ENCODE data around the gene OR2T3.
"Not testable (repeated sequence)": the region's sequence is repeated elsewhere in the genome, so short reads cannot be mapped to it uniquely, and the experiment has no call there.

OR2T3 gene

DNA sequence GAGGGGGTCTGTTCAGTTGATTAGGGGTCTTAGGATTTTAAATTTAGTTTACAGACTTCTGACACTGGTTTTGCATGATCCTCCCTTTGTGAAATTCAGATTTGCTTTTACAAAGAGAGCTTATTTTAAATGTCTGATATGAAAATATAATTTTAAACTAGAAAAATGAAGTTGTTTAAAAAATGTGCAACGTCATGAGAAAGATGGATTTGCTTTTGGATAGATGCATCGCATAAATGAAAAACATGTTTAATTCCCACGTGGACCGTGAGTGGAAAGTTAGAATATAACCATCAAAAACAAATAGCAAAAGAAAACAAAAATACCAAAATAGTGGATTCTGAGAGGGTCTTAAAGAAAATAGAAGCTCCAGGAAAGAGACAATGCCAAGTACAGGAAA is 2.0 kb upstream of the OR2T3 start:
- no peaks in the 10 kb centered on the region for H3K4me1 ChIP-seq (ENCODE audit: control insufficient read depth, insufficient read depth, low read length)
- no CpG with 5 or more reads among the region's 4 CpGs for WGBS (ENCODE audit: insufficient coverage, insufficient read length)
- no peak overlapping the region for H3K27ac ChIP-seq (ENCODE audit: low read length)
- no peak for DNase-seq (ENCODE audit: low read depth, low spot score)
- no peak overlapping the region for H3K4me3 ChIP-seq (ENCODE audit: low read length)
- H3K36me3 ChIP-seq (ENCODE audit: control insufficient read depth, insufficient read depth, low read length), result no peaks in the 10 kb centered on the region
- no peaks in the 10 kb centered on the region for H3K27me3 ChIP-seq (ENCODE audit: control insufficient read depth, insufficient read depth, low read length)
- no peaks in the 10 kb centered on the region; the same call in 1 of the 2 replicates for H3K9me3 ChIP-seq (ENCODE audit: control insufficient read depth, insufficient read depth, low read length)

DNA sequence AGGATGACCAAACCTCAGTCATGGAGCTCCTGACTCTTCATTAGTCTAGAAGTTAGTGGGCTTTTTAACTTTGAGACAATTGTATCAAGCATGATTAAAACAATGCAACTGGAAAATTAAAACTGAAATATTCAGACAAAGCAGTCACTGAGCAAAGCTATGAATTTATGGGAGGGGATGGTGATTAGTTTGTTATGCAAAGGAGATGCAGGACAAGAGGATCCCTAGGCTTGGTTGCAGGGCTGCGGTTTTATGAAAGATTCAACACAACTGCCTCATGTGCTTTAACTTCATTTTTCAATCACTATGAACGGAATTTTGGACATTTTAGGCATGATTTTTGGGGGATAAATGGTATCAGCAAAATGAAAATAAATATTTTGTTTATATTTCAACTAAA is 1.0 kb upstream of the OR2T3 start:
- whole genome bisulfite sequencing (ENCODE audit: insufficient coverage, insufficient read length), result no CpG with 5 or more reads among the region's 2 CpGs
- H3K4me3 ChIP-seq (ENCODE audit: low read length); H3K36me3 ChIP-seq (ENCODE audit: control insufficient read depth, insufficient read depth, low read length): not testable (repeated sequence)

GRCh38 chr1:248475660-248476059 is 2.5 kb downstream of the OR2T3 start:
- WGBS (ENCODE audit: insufficient coverage, insufficient read length), result no CpG with 5 or more reads among the region's 1 CpG
- not testable (repeated sequence) for H3K4me3 ChIP-seq (ENCODE audit: low read length); H3K9me3 ChIP-seq (ENCODE audit: control insufficient read depth, insufficient read depth, low read length); H3K27me3 ChIP-seq (ENCODE audit: control insufficient read depth, insufficient read depth, low read length); DNase-seq (ENCODE audit: low read depth, low spot score); H3K27ac ChIP-seq (ENCODE audit: low read length); H3K36me3 ChIP-seq (ENCODE audit: control insufficient read depth, insufficient read depth, low read length); H3K4me1 ChIP-seq (ENCODE audit: control insufficient read depth, insufficient read depth, low read length)

More for the DNA sequence above, 1.0 kb upstream of the OR2T3 start:
- not testable (repeated sequence) for H3K4me1 ChIP-seq (ENCODE audit: control insufficient read depth, insufficient read depth, low read length); DNase-seq (ENCODE audit: low read depth, low spot score); H3K27me3 ChIP-seq (ENCODE audit: control insufficient read depth, insufficient read depth, low read length); H3K27ac ChIP-seq (ENCODE audit: low read length); H3K9me3 ChIP-seq (ENCODE audit: control insufficient read depth, insufficient read depth, low read length)

DNA sequence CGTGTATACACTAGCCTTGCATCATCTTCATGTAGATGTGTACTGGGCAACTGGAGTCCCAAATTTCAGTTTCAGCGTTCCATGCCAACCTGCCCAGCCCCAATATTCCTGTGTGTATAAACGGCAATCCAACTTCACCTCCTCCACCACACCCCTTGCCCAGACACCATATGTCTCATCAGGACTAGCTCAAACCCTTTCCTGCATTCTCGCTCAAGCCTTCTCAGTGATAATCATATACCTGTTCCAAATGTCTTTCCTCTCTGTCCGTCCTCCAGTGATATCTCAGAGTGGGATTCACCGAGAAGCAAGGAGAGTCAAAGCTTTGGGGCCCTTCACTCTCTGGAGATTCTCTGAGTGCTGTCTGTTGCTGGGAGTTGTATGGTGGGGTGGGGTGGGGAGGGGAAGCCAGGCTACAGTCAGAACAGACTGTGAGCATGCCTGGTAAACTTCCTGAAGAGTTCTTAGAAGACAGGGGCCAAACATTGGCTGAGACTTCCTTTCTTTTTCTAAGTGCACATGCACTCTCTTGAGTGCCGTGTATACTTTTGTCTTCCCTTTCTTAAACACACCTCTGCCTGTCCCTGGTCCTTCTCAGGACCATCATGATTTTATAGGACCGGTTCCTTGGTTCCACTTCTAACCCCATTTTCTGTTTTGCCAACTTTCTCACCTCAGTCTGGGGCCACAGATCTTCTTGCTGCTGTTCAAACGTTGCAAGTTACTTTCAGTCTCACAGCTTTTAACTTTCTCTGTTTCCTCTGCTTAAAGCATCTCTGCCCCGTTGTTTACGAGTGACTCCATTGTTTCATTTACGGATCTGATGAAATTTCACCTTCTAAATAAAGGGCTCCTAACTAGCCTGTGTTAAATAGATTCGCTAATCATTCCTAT is 8.8 kb downstream of the OR2T3 start:
- DNase-seq (ENCODE audit: low read depth, low spot score); H3K27me3 ChIP-seq (ENCODE audit: control insufficient read depth, insufficient read depth, low read length); H3K9me3 ChIP-seq (ENCODE audit: control insufficient read depth, insufficient read depth, low read length); H3K36me3 ChIP-seq (ENCODE audit: control insufficient read depth, insufficient read depth, low read length); H3K27ac ChIP-seq (ENCODE audit: low read length); H3K4me3 ChIP-seq (ENCODE audit: low read length); H3K4me1 ChIP-seq (ENCODE audit: control insufficient read depth, insufficient read depth, low read length): not testable (repeated sequence)
- no CpG with 5 or more reads among the region's 13 CpGs for WGBS (ENCODE audit: insufficient coverage, insufficient read length)

DNA sequence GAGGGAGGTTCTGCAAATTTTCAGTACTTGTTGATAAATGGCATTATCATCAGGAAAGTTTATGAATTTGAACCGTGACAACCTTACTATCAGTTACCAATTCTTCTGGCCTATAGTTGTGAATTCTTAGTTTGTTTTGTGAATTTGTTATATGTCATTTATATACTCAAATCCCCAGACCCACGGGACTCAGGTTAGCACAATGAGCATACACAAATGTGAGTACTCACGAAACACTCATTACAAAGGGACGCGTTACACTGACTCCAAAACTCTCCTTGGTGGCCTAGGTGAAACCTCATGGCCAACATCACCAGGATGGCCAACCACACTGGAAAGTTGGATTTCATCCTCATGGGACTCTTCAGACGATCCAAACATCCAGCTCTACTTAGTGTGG is 15.1 kb downstream of the OR2T3 start, which contains the start of gene OR2T5:
OR2T5 (plus strand) TSS at position 301 of the 400 bp plus-strand sequence; CDS start at position 301, 0 bp downstream.
- H3K4me3 ChIP-seq (ENCODE audit: low read length); H3K27me3 ChIP-seq (ENCODE audit: control insufficient read depth, insufficient read depth, low read length); H3K9me3 ChIP-seq (ENCODE audit: control insufficient read depth, insufficient read depth, low read length); H3K27ac ChIP-seq (ENCODE audit: low read length); DNase-seq (ENCODE audit: low read depth, low spot score); H3K4me1 ChIP-seq (ENCODE audit: control insufficient read depth, insufficient read depth, low read length); H3K36me3 ChIP-seq (ENCODE audit: control insufficient read depth, insufficient read depth, low read length): not testable (repeated sequence)
- WGBS (ENCODE audit: insufficient coverage, insufficient read length), result no CpG with 5 or more reads among the region's 6 CpGs

- not testable (repeated sequence) for H3K27me3 ChIP-seq (ENCODE audit: control insufficient read depth, insufficient read depth, low read length); H3K4me1 ChIP-seq (ENCODE audit: control insufficient read depth, insufficient read depth, low read length); DNase-seq (ENCODE audit: low read depth, low spot score); H3K4me3 ChIP-seq (ENCODE audit: low read length); H3K36me3 ChIP-seq (ENCODE audit: control insufficient read depth, insufficient read depth, low read length); H3K9me3 ChIP-seq (ENCODE audit: control insufficient read depth, insufficient read depth, low read length); H3K27ac ChIP-seq (ENCODE audit: low read length)
- no CpG with 5 or more reads among the region's 5 CpGs for WGBS (ENCODE audit: insufficient coverage, insufficient read length)
Observed at GRCh38 chr1:248496661-248497060, 23.5 kb downstream of the OR2T3 start.

GRCh38 chr1:248500305-248501035 is 27.3 kb downstream of the OR2T3 start:
- not testable (repeated sequence) for H3K9me3 ChIP-seq (ENCODE audit: control insufficient read depth, insufficient read depth, low read length); H3K27me3 ChIP-seq (ENCODE audit: control insufficient read depth, insufficient read depth, low read length); H3K4me1 ChIP-seq (ENCODE audit: control insufficient read depth, insufficient read depth, low read length); DNase-seq (ENCODE audit: low read depth, low spot score); H3K27ac ChIP-seq (ENCODE audit: low read length); H3K4me3 ChIP-seq (ENCODE audit: low read length); H3K36me3 ChIP-seq (ENCODE audit: control insufficient read depth, insufficient read depth, low read length)
- WGBS (ENCODE audit: insufficient coverage, insufficient read length), result no CpG with 5 or more reads among the region's 2 CpGs

GRCh38 chr1:248507773-248508172 is 34.6 kb downstream of the OR2T3 start, which contains the start of gene OR2G6:
OR2G6 (plus strand) TSS chr1:248508073; CDS start chr1:248521647, 13,574 bp downstream.
- not testable (repeated sequence) for H3K27ac ChIP-seq (ENCODE audit: low read length); H3K27me3 ChIP-seq (ENCODE audit: control insufficient read depth, insufficient read depth, low read length); H3K4me3 ChIP-seq (ENCODE audit: low read length); H3K9me3 ChIP-seq (ENCODE audit: control insufficient read depth, insufficient read depth, low read length); H3K36me3 ChIP-seq (ENCODE audit: control insufficient read depth, insufficient read depth, low read length); DNase-seq (ENCODE audit: low read depth, low spot score); H3K4me1 ChIP-seq (ENCODE audit: control insufficient read depth, insufficient read depth, low read length)
- WGBS (ENCODE audit: insufficient coverage, insufficient read length), result no CpG with 5 or more reads among the region's 2 CpGs

- not testable (repeated sequence) for H3K27ac ChIP-seq (ENCODE audit: low read length); H3K36me3 ChIP-seq (ENCODE audit: control insufficient read depth, insufficient read depth, low read length); H3K27me3 ChIP-seq (ENCODE audit: control insufficient read depth, insufficient read depth, low read length); H3K9me3 ChIP-seq (ENCODE audit: control insufficient read depth, insufficient read depth, low read length); DNase-seq (ENCODE audit: low read depth, low spot score); H3K4me1 ChIP-seq (ENCODE audit: control insufficient read depth, insufficient read depth, low read length); H3K4me3 ChIP-seq (ENCODE audit: low read length)
Observed at GRCh38 chr1:248510217-248510616, 37.1 kb downstream of the OR2T3 start.

DNA sequence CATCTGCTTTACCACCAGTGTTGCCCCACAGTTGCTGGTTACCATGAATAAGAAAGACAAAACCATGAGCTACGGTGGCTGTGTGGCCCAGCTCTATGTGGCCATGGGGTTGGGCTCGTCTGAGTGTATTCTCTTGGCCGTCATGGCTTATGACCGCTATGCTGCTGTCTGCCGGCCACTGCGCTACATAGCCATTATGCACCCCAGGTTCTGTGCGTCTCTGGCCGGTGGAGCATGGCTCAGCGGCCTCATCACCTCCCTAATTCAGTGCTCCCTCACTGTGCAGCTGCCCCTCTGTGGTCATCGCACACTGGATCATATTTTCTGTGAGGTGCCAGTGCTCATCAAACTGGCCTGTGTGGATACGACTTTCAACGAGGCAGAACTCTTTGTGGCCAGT is 48.7 kb downstream of the OR2T3 start:
- H3K4me1 ChIP-seq (ENCODE audit: control insufficient read depth, insufficient read depth, low read length), result no peaks in the 10 kb centered on the region
- H3K27ac ChIP-seq (ENCODE audit: low read length), result no peak overlapping the region
- no peaks in the 10 kb centered on the region for H3K36me3 ChIP-seq (ENCODE audit: control insufficient read depth, insufficient read depth, low read length)
- DNase-seq (ENCODE audit: low read depth, low spot score), result no peak
- peaks cover 3% of the 10 kb centered on the region for H3K9me3 ChIP-seq (ENCODE audit: control insufficient read depth, insufficient read depth, low read length)
- WGBS (ENCODE audit: insufficient coverage, insufficient read length), result no CpG with 5 or more reads among the region's 12 CpGs
- no peak overlapping the region for H3K4me3 ChIP-seq (ENCODE audit: low read length)
- no peaks in the 10 kb centered on the region for H3K27me3 ChIP-seq (ENCODE audit: control insufficient read depth, insufficient read depth, low read length)

Measured in iPS DF 6.9 (cell line).